HL-60 (cell line): ENCODE measurements around the gene BARHL1.

ENCODE experiments used
- CTCF ChIP-seq: IDR thresholded peaks from one replicate; pipeline ENCODE4 v1.5.1; 2011; ENCODE audit warnings: low read length, control low read depth, inconsistent platforms; ENCODE audit not compliant: insufficient read depth
- GABPA ChIP-seq: IDR thresholded peaks from 2 replicates; pipeline ENCODE4 v1.6.1; 2012; ENCODE audit warnings: low read depth
- POLR2AphosphoS5 ChIP-seq: IDR thresholded peaks from 2 replicates; pipeline ENCODE4 v1.6.1; 2012; ENCODE audit warnings: low read depth
- REST ChIP-seq: IDR thresholded peaks from 2 replicates; pipeline ENCODE4 v1.6.1; 2012; ENCODE audit warnings: low read depth; ENCODE audit not compliant: insufficient replicate concordance

- no peak for TF ChIP-seq POLR2AphosphoS5
- TF ChIP-seq GABPA, result no peak
- TF ChIP-seq CTCF, result no peak
- TF ChIP-seq REST, result no peak
Observed at GRCh38 chr9:132626285-132626684, 43.9 kb downstream of the BARHL1 start.
